NCI-H128 (cell line): ENCODE measurements around the gene COL5A2.

ENCODE experiments used
- DNase-seq: peaks from one replicate; lab custom pipeline; 2025; ENCODE audit not compliant: unreplicated experiment; lab: John Stamatoyannopoulos, UW

Gene COL5A2

DNA sequence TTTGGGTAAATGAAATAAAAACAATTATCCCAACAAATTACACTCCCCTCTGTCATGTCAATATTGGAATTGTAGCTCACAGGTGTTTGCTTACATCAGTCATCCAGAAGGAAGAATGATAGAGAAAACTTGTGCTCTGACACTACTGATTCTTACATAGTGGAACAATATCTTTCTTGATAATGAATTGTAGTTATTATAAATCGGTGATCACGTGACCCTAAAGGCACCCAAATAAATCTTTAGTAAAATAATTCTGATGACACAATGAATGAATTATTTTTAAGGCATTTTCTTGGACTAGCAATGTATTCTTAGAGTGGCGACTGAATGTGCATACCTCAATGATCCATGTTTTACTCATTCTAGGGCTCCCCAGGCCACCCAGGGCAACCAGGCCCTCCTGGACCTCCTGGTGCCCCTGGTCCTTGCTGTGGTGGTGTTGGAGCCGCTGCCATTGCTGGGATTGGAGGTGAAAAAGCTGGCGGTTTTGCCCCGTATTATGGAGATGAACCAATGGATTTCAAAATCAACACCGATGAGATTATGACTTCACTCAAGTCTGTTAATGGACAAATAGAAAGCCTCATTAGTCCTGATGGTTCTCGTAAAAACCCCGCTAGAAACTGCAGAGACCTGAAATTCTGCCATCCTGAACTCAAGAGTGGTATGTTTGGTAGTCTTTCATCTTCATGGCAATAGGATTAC is 170.9 kb downstream of the COL5A2 start:
- no peak for DNase-seq

- no peak for DNase-seq
These were observed 177.5 kb downstream of the COL5A2 start for GRCh38 chr2:189002079-189002478.

DNA sequence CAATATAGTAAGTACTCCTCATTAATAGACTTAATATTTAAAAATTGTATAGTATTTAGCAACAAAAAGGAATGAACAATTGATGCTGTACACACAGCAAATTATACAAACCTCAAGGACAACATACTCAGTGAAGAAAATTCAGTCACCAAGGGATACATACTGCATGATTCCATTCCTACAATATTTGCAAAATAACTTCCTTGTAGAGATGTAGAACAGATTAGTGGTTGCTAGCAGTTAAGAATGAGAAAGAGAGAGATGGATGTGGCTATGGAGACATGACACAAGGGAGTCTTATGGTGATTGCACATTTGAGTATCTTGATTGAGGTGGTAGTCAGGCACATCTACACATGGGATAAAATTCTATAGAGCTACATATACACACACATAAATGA is 179.3 kb downstream of the COL5A2 start:
- no peak for DNase-seq

GRCh38 chr2:188997263-188997662 is 182.3 kb downstream of the COL5A2 start:
- no peak for DNase-seq

DNA sequence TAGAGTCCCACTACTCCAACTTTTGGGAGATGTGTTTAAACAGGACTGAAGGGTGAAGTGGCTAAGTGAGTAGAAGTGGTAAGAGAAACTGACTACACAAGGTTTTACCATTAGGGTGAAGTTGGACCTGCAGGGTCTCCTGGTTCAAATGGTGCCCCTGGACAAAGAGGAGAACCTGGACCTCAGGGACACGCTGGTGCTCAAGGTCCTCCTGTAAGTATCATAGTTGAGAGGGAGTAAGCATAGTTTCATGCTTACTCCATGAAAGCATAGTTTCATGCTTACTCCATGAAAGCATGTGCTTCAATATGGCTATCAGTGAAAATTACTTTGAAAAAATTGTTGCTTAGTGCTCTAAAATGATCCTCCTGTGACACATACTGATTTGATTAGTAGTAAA is 186.3 kb downstream of the COL5A2 start:
- DNase-seq: no peak

- DNase-seq: no peak
These were observed 192.7 kb downstream of the COL5A2 start for GRCh38 chr2:188986839-188987238.

DNA sequence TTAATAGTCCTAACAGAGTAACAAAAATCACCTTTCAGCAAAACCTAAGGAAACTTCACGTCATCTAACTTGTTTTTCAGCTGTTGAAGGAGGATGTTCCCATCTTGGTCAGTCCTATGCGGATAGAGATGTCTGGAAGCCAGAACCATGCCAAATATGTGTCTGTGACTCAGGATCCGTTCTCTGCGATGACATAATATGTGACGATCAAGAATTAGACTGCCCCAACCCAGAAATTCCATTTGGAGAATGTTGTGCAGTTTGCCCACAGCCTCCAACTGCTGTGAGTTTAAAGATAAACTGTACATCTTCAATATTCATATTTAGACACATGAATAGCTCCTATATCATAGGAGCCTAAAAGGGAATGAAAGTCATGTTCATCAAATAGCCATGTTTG is 194.9 kb downstream of the COL5A2 start:
- DNase-seq: no peak

DNA sequence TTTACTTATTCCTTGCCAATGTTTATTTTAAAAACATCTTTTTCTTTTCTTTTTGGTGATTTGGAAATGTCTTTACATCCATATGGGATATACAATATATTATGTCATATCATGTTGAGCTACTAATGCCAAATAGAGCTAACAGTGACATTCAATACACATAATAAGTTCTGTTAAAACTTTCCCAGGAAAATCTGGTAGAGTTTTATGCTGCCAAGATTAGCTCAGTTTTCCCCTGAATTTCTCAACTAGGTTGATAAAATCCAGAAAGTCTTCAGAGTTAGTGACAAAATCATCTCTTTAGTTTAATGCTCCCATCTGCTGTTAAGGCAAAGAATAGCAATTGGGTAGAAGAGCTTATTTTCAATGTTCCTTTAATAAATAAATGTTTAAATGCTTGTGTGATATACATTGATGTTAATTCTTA is 195.5 kb downstream of the COL5A2 start:
- DNase-seq: no peak

- DNase-seq: no peak
These were observed 196.0 kb downstream of the COL5A2 start for GRCh38 chr2:188983427-188984064.
